MCF 10A (cell line): ENCODE measurements around the gene LUZP2. TPM values are rescaled to one million over a fixed set of nuclear protein-coding genes. Genes with fewer than 3 reads are reported as not detected.

Experiments used
- BruUV-seq: library from RNA; stranded (reverse); fragments of 400-500 nt; replicated peaks from 2 replicates; lab custom pipeline; 2021; lab: Mats Ljungman, UMichigan
- CTCF ChIA-PET: fragments of 300-600 bp; sonication (Branson Sonifier 250); formaldehyde crosslinking; extraction: SDS; loops from one replicate; lab custom pipeline; 2021; ENCODE audit warnings: antibody characterized with exemption, inconsistent platforms; lab: Yijun Ruan, JAX
- POLR2A ChIA-PET: fragments of 300-600, 350-650 bp; sonication (Branson Sonifier 250); formaldehyde crosslinking; extraction: SDS; loops from one replicate; lab custom pipeline; 2020; ENCODE audit warnings: antibody characterized with exemption, inconsistent platforms; lab: Yijun Ruan, JAX
- DNase-seq: peaks from one replicate; pipeline ENCODE4 v3.0.0-alpha.2; 2018; ENCODE audit not compliant: unreplicated experiment
- H3K27ac Mint-ChIP-seq: one replicate; pipeline ENCODE4 v1.8.0; 2022; ENCODE audit warnings: mild to moderate bottlenecking, low read depth, mixed read lengths; ENCODE audit not compliant: unreplicated experiment
- H3K27me3 Mint-ChIP-seq: one replicate; pipeline ENCODE4 v1.8.0; 2022; ENCODE audit warnings: mixed read lengths; ENCODE audit not compliant: insufficient read depth, unreplicated experiment
- H3K36me3 Mint-ChIP-seq: one replicate; pipeline ENCODE4 v1.8.0; 2022; ENCODE audit warnings: mild to moderate bottlenecking, moderate library complexity, mixed read lengths; ENCODE audit not compliant: insufficient read depth, unreplicated experiment
- H3K4me1 Mint-ChIP-seq: one replicate; pipeline ENCODE4 v1.8.0; 2022; ENCODE audit warnings: mixed read lengths; ENCODE audit not compliant: insufficient read depth, unreplicated experiment
- H3K4me3 Mint-ChIP-seq: one replicate; pipeline ENCODE4 v1.8.0; 2022; ENCODE audit warnings: mild to moderate bottlenecking, moderate library complexity, mixed read lengths; ENCODE audit not compliant: unreplicated experiment
- H3K9me3 Mint-ChIP-seq: one replicate; pipeline ENCODE4 v1.8.0; 2022; ENCODE audit warnings: mixed read lengths; ENCODE audit not compliant: unreplicated experiment
- CTCF ChIP-seq: fragments of 200-600 bp; IDR thresholded peaks from one replicate; pipeline ENCODE4 v1.8.0; 2022; ENCODE audit warnings: antibody characterized with exemption, mild to moderate bottlenecking; ENCODE audit not compliant: unreplicated experiment
- intact Hi-C: fragments of 100-400 bp; cut with micrococcal nuclease; formaldehyde crosslinking; loops from 2 replicates; pipeline ENCODE4 v1.14.1; 2022
- total RNA-seq: library from RNA; stranded (reverse); gene quantifications from 2 replicates; pipeline ENCODE4 v1.2.3, GENCODE V29; 2022

LUZP2 gene
- total RNA-seq, 1 experiment from 2014 or later: not detected

- no peaks in the 10 kb centered on the region for H3K27me3 Mint-ChIP-seq
- BruUV-seq: no TSS peak
- H3K9me3 Mint-ChIP-seq: peaks cover 14% of the 10 kb centered on the region
- H3K4me1 Mint-ChIP-seq: no peaks in the 10 kb centered on the region
- H3K36me3 Mint-ChIP-seq: no peaks in the 10 kb centered on the region
- intact Hi-C loops: no loop called here
- ChIA-PET CTCF (no interaction called here), POLR2A (no interaction called here)
- DNase-seq: no peak
- no peak for TF ChIP-seq CTCF
- no peak overlapping the region for H3K27ac Mint-ChIP-seq
- no peak overlapping the region for H3K4me3 Mint-ChIP-seq
Observed at GRCh38 chr11:24714601-24715000, 217.7 kb downstream of the LUZP2 start.

- DNase-seq: no peak
- CTCF ChIA-PET: no interaction called here
- TF ChIP-seq CTCF: no peak
- no peaks in the 10 kb centered on the region for H3K27me3 Mint-ChIP-seq
- no peak overlapping the region for H3K4me3 Mint-ChIP-seq
- H3K9me3 Mint-ChIP-seq: peaks cover 7% of the 10 kb centered on the region
- POLR2A ChIA-PET: no interaction called here
- no peaks in the 10 kb centered on the region for H3K36me3 Mint-ChIP-seq
- no TSS peak for BruUV-seq
- intact Hi-C loops: no loop called here
- H3K4me1 Mint-ChIP-seq: no peaks in the 10 kb centered on the region
- H3K27ac Mint-ChIP-seq: no peak overlapping the region
Observed at GRCh38 chr11:24716403-24716802, 219.6 kb downstream of the LUZP2 start.

DNA sequence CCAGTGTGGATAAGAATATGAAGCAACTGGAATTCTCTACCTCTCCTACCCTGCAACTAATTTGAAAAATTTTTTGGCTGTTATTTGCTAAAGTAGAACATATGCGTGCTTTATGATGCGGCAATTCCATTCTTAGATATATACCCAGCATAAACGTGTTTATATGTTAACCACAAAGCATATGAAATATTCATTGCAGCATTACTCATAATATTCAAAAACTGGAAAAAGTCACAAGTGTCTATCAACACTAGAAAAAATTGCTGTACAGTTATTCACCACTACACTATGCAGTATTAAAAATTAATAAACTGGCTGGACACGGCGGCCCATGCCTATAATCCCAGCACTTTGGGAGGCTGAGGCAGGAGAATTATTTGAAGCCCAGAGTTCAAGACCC lies 226.4 kb downstream of the LUZP2 start:
- ChIA-PET CTCF (no interaction called here), POLR2A (no interaction called here)
- no TSS peak for BruUV-seq
- no peak for DNase-seq
- Mint-ChIP-seq H3K27ac (no peak overlapping the region), H3K4me1 (no peaks in the 10 kb centered on the region), H3K36me3 (no peaks in the 10 kb centered on the region), H3K4me3 (no peak overlapping the region), H3K27me3 (no peaks in the 10 kb centered on the region), H3K9me3 (no peaks in the 10 kb centered on the region)
- no peak for TF ChIP-seq CTCF
- intact Hi-C loops: no loop called here

- no peak for TF ChIP-seq CTCF
- H3K27me3 Mint-ChIP-seq: peaks cover 27% of the 10 kb centered on the region
- H3K9me3 Mint-ChIP-seq: no peaks in the 10 kb centered on the region
- H3K4me1 Mint-ChIP-seq: no peaks in the 10 kb centered on the region
- no peaks in the 10 kb centered on the region for H3K36me3 Mint-ChIP-seq
- ChIA-PET CTCF (no interaction called here), POLR2A (no interaction called here)
- intact Hi-C loops: no loop called here
- H3K4me3 Mint-ChIP-seq: no peak overlapping the region
- BruUV-seq: no TSS peak
- no peak for DNase-seq
- H3K27ac Mint-ChIP-seq: no peak overlapping the region
Observed at GRCh38 chr11:24731554-24731953, 234.7 kb downstream of the LUZP2 start.
